Stomach (tissue), 9 donors: ENCODE results near the gene CARMIL3. TPM values are rescaled to one million over a fixed set of nuclear protein-coding genes. Genes with fewer than 3 reads are reported as not detected.
"Not testable (repeated sequence)": the region's sequence is repeated elsewhere in the genome, so short reads cannot be mapped to it uniquely, and the experiment has no call there.

Source experiments
- DNase-seq, 2 donors: peaks; one replicate each; pipeline versions ENCODE4 v3.0.0 to v3.0.0-alpha.2; 2013 to 2019
- H3K27ac ChIP-seq, 5 donors: fragments of 200-600 bp in 4 of 5; sonication (generic) in 4 of 5; one replicate each; pipeline ENCODE4 v1.5.1; 2013 to 2019; ENCODE audit warnings: mild to moderate bottlenecking in 1 of 5, moderate library complexity in 1 of 5
- H3K27me3 ChIP-seq, 3 donors: fragments of 200-600 bp; sonication (generic); one replicate each; pipeline ENCODE4 v1.5.1; 2017 to 2019; ENCODE audit warnings: mixed run types in 1 of 3
- H3K36me3 ChIP-seq, 4 donors: fragments of 200-600 bp; sonication (generic); 1 replicate in 3 of 4; 2 replicates in 1 of 4; pipeline ENCODE4 v1.5.1; 2016 to 2019
- H3K4me1 ChIP-seq, 4 donors: fragments of 200-600 bp; sonication (generic); one replicate each; pipeline ENCODE4 v1.5.1; 2016 to 2019
- H3K4me3 ChIP-seq, 4 donors: fragments of 200-600 bp; sonication (generic) in 3 of 4; one replicate each; pipeline ENCODE4 v1.5.1; 2016 to 2019; ENCODE audit warnings: mild to moderate bottlenecking in 1 of 4
- H3K9me3 ChIP-seq, 4 donors: fragments of 200-600 bp; sonication (generic); one replicate each; pipeline ENCODE4 v1.5.1; 2016 to 2019
- CTCF ChIP-seq, 7 experiments: fragments of 450-650 bp in 4 of 7; fragments of 200-600 bp in 3 of 7; sonication (generic) in 3 of 7; IDR thresholded peaks; one replicate each; pipeline ENCODE4 v1.5.1; 2016 to 2019; ENCODE audit warnings: antibody characterized with exemption in 7 of 7, control low read depth in 2 of 7, mild to moderate bottlenecking in 1 of 7
- EP300 ChIP-seq: sonication (generic); formaldehyde crosslinking; IDR thresholded peaks from one replicate; pipeline ENCODE4 v1.6.1; 2017; ENCODE audit warnings: antibody characterized with exemption
- POLR2A ChIP-seq, 4 donors: fragments of 450-650 bp; IDR thresholded peaks; one replicate each; pipeline ENCODE4 v1.6.1; 2016; ENCODE audit warnings: antibody characterized with exemption in 4 of 4, control low read depth in 2 of 4, mild to moderate bottlenecking in 1 of 4, moderate library complexity in 1 of 4
- POLR2AphosphoS5 ChIP-seq, 3 donors: sonication (generic); formaldehyde crosslinking; IDR thresholded peaks; one replicate each; pipeline ENCODE4 v1.6.1; 2016; ENCODE audit warnings: antibody characterized with exemption in 3 of 3
- WGBS, 5 donors: extraction: QIAGEN DNeasy Blood & Tissue Kit in 3 of 5; methylation state at CpG; one replicate each; pipeline versions ENCODE4 v1.1.5 to v1.1.7; 2013 to 2018; 5-methylcytosine and 5-hydroxymethylcytosine counted together
- intact Hi-C: fragments of 100-400 bp; cut with DNase I; formaldehyde crosslinking; loops from one replicate; pipeline ENCODE4 v1.15.1; 2023; ENCODE audit warnings: low total_unique reads
- polyA plus RNA-seq, 3 donors: library from polyadenylated mRNA; stranded (reverse); fragments of 200-250 nt; gene quantifications; one replicate each; pipeline ENCODE4 v1.2.3, GENCODE V29; 2013
- total RNA-seq, 5 donors: library from RNA; depleted of rRNA; stranded (reverse); fragments of >200 nt; gene quantifications; one replicate each; pipeline versions ENCODE4 v1.1.0 to v1.2.3, GENCODE V29; 2014 to 2016
- donor health status: healthy with polysubstance abuse.
- donor health status: Bipolar disorder and iron deficiency.
- donor health status: healthy.

CARMIL3 gene
- total and polyA plus RNA-seq, 8 donors: 0.14 to 2.0 (median 0.50) TPM; not detected in 2

DNA sequence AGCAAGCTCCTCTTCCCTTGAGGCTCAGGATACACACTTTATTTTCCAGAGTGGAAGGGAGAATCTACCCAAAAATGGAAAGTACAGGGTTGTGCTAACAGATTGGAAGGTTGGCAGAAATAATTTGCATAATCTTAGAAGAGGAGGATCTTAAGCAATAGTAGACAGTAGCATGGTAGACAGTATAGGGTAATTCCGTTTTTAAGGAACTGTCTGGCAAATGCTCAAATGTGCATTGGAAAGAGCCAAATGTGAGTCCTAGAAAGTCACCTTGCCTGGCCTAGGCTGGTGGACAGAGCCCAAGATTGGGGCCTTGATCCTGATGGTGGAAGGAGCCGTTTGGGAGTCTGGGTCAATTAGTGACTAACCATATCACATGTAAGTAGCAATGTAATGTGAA is 13.1 kb upstream of the CARMIL3 start:
- Histone ChIP-seq H3K27ac (no peak overlapping the region), H3K4me3 (no peak overlapping the region), H3K36me3 (no peaks in the 10 kb centered on the region), H3K27me3 (no peaks in the 10 kb centered on the region), H3K4me1 (peaks cover 10 to 34% (median 22%) of the 10 kb centered on the region in 4 donors), H3K9me3 (no peaks in the 10 kb centered on the region)
- WGBS, 5 donors: 79 to 93% (median 85%) methylated on average over 2 of the region's 2 CpGs
- TF ChIP-seq POLR2AphosphoS5 (IDR thresholded peaks at IDR 0.05) (no peak), CTCF (IDR thresholded peaks at IDR 0.05) (no peak), EP300 (no peak), POLR2A (IDR thresholded peaks at IDR 0.05) (no peak)
- DNase-seq: no peak
- intact Hi-C loops: loop anchor here (10.0 kb wide), 1 partner anchor 64 kb away; no protein-coding TSS in a partner anchor

- TF ChIP-seq POLR2A (IDR thresholded peaks at IDR 0.05) (no peak), POLR2AphosphoS5 (IDR thresholded peaks at IDR 0.05) (no peak), EP300 (no peak), CTCF (IDR thresholded peaks at IDR 0.05) (no peak)
Observed at GRCh38 chr14:24040692-24041091, 11.1 kb upstream of the CARMIL3 start.

DNA sequence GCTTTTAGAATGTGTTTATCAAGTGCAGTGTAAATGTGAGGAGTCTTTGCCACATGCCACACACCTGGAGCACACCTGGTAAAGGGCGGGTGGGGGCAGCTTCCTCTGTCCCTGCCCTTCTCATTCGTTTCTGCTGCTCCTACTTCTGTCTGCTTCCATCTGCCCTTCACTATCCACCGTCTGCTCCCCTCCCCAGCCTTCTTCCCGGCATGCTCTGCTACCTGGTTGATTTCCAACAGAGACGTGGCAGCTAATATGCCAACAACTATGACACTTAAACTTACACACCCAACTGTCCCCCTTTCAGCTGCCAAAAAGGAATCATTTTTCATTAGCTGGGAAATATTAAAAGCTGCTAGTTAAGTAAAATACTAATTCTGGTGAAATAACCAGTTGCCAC is 9.1 kb upstream of the CARMIL3 start:
- H3K27ac ChIP-seq: no peak overlapping the region
- TF ChIP-seq POLR2A (IDR thresholded peaks at IDR 0.05) (no peak), EP300 (no peak), POLR2AphosphoS5 (IDR thresholded peaks at IDR 0.05) (no peak), CTCF (IDR thresholded peaks at IDR 0.05) (no peak)
- peaks cover 0 to 2% (median under 1%) of the 10 kb centered on the region in 4 donors for H3K4me1 ChIP-seq
- no peaks in the 10 kb centered on the region for H3K36me3 ChIP-seq
- H3K4me3 ChIP-seq: no peak overlapping the region
- intact Hi-C loops: no loop called here
- DNase-seq: no peak
- no peaks in the 10 kb centered on the region for H3K9me3 ChIP-seq
- 21 to 39% (median 27%) methylated on average over 5 of the region's 5 CpGs for WGBS, 5 donors
- no peaks in the 10 kb centered on the region for H3K27me3 ChIP-seq

More at GRCh38 chr14:24040692-24041091, 11.1 kb upstream of the CARMIL3 start:
- no peaks in the 10 kb centered on the region for H3K9me3 ChIP-seq
- no peaks in the 10 kb centered on the region for H3K27me3 ChIP-seq
- no peaks in the 10 kb centered on the region for H3K36me3 ChIP-seq
- peaks cover 10 to 18% (median 15%) of the 10 kb centered on the region in 4 donors for H3K4me1 ChIP-seq
- no peak overlapping the region for H3K27ac ChIP-seq
- H3K4me3 ChIP-seq: no peak overlapping the region
- DNase-seq: no peak
- 31 to 60% (median 51%) methylated on average over 2 of the region's 2 CpGs for WGBS, 5 donors
- intact Hi-C loops: no loop called here

DNA sequence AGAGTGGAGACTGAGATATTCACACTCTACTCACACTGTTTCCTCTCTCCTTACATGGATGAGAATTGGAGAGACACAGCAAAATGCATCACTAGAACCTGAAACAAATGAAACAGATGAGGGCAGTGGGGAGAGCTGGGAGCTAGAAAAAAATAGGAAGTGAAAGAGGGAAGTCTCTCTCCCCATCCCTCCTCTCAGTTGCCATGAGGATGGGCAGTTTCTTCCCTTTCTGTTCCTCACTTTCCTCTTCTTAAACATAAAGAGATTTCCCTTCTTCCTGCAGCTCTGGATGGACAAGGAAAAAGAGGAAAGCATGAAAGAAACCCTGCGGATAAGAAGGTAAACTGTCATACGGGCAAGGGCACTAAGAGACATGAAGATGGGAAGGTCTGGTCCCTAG is 2.8 kb upstream of the CARMIL3 start:
- H3K4me3 ChIP-seq, DNase-seq, H3K9me3 ChIP-seq, H3K36me3 ChIP-seq, H3K27ac ChIP-seq, intact Hi-C loops: not testable (repeated sequence)
- WGBS, 5 donors: 53 to 95% (median 87%) methylated on average over 2 of the region's 2 CpGs
- Histone ChIP-seq H3K27me3 (peaks cover 0 to 17% (median 6%) of the 10 kb centered on the region in 3 donors), H3K4me1 (peaks cover 18 to 20% (median 19%) of the 10 kb centered on the region in 4 donors)

GRCh38 chr14:24050753-24051152 is 1.1 kb upstream of the CARMIL3 start:
- DNase-seq, H3K27ac ChIP-seq, H3K4me3 ChIP-seq, H3K9me3 ChIP-seq, H3K36me3 ChIP-seq: not testable (repeated sequence)
- H3K4me1 ChIP-seq: peaks cover 18 to 20% (median 19%) of the 10 kb centered on the region in 4 donors
- peaks cover 0 to 34% (median 6%) of the 10 kb centered on the region in 3 donors for H3K27me3 ChIP-seq
- intact Hi-C loops: loop anchor here (10.0 kb wide), 1 partner anchor 54 kb away; no protein-coding TSS in a partner anchor
- WGBS, 5 donors: 54 to 66% (median 65%) methylated on average over 8 of the region's 8 CpGs
